Epithelial cell of prostate (primary cell): ENCODE data around the gene SLC25A1.

Source experiments
- DNase-seq: peaks from one replicate; pipeline ENCODE4 v3.0.0-alpha.2; 2011; ENCODE audit warnings: low read depth, low spot score
- H3K27ac ChIP-seq: fragments of 450-650 bp; 2 replicates; pipeline ENCODE4 v1.5.1; 2017; ENCODE audit warnings: mild to moderate bottlenecking

SLC25A1 gene

GRCh38 chr22:19143967-19144400, 34.6 kb downstream of the SLC25A1 start:
- peak overlapping the region; percentile 29 for H3K27ac ChIP-seq
- DNase-seq, result no peak

GRCh38 chr22:19143212-19143611, 35.3 kb downstream of the SLC25A1 start:
- no peak overlapping the region for H3K27ac ChIP-seq
- DNase-seq, result no peak

GRCh38 chr22:19142394-19142793, 36.1 kb downstream of the SLC25A1 start:
- no peak overlapping the region for H3K27ac ChIP-seq

GRCh38 chr22:19139974-19140373, 38.6 kb downstream of the SLC25A1 start:
- DNase-seq, result no peak
- H3K27ac ChIP-seq, result no peak overlapping the region

More at GRCh38 chr22:19142394-19142793, 36.1 kb downstream of the SLC25A1 start:
- DNase-seq, result no peak

- DNase-seq, result no peak
- no peak overlapping the region for H3K27ac ChIP-seq
Measured at GRCh38 chr22:19139001-19139356, 39.6 kb downstream of the SLC25A1 start.

GRCh38 chr22:19138217-19139000, 40.1 kb downstream of the SLC25A1 start:
- no peak for DNase-seq
- H3K27ac ChIP-seq, result no peak overlapping the region

GRCh38 chr22:19137384-19138216, 40.9 kb downstream of the SLC25A1 start:
- no peak overlapping the region for H3K27ac ChIP-seq
- no peak for DNase-seq

- DNase-seq, result no peak
- no peak overlapping the region for H3K27ac ChIP-seq
Measured at GRCh38 chr22:19136915-19137314, 41.6 kb downstream of the SLC25A1 start.

- DNase-seq, result no peak
- no peak overlapping the region for H3K27ac ChIP-seq
Measured at GRCh38 chr22:19134874-19135273, 43.7 kb downstream of the SLC25A1 start.

- no peak for DNase-seq
- H3K27ac ChIP-seq, result no peak overlapping the region
Measured at GRCh38 chr22:19134176-19134831, 44.2 kb downstream of the SLC25A1 start.

- no peak for DNase-seq
- H3K27ac ChIP-seq, result no peak overlapping the region
Measured at GRCh38 chr22:19133561-19133960, 45.0 kb downstream of the SLC25A1 start.

- no peak overlapping the region for H3K27ac ChIP-seq
- no peak for DNase-seq
Measured at GRCh38 chr22:19132693-19133400, 45.7 kb downstream of the SLC25A1 start.

- H3K27ac ChIP-seq, result no peak overlapping the region
- DNase-seq, result no peak
Measured at GRCh38 chr22:19132153-19132552, 46.4 kb downstream of the SLC25A1 start.

- no peak overlapping the region for H3K27ac ChIP-seq
- no peak for DNase-seq
Measured at GRCh38 chr22:19131685-19132015, 46.9 kb downstream of the SLC25A1 start.

- DNase-seq, result no peak
- H3K27ac ChIP-seq, result peak within 1 kb of the TSS; percentile 54
Measured at GRCh38 chr22:19130959-19131684, 47.4 kb downstream of the SLC25A1 start, which contains the start of gene TSSK2. Gene TSSK2, plus strand, starts transcription at chr22:19131308. Its CDS starts 92 bp downstream, at chr22:19131400.

- H3K27ac ChIP-seq, result peak overlapping the region; percentile 54
- DNase-seq, result no peak
Measured at GRCh38 chr22:19129871-19130270, 48.7 kb downstream of the SLC25A1 start.

- no peak for DNase-seq
- H3K27ac ChIP-seq, result peak overlapping the region; percentile 54
Measured at GRCh38 chr22:19128946-19129727, 49.4 kb downstream of the SLC25A1 start.

- H3K27ac ChIP-seq, result no peak overlapping the region
- no peak for DNase-seq
Measured at GRCh38 chr22:19128009-19128401, 50.5 kb downstream of the SLC25A1 start.
